HepG2 (cell line): ENCODE measurements around the gene CHKA. TPM values are rescaled to one million over a fixed set of nuclear protein-coding genes. Genes with fewer than 3 reads are reported as not detected.

Experiments
- ATAC-seq: fragments of 200-7000 bp; cut with Tn5 transposase; 3 replicates; pipeline ENCODE4 v1.9.1; 2020; ENCODE audit warnings: mild to moderate bottlenecking, moderate library complexity
- BruUV-seq: library from RNA; stranded (reverse); fragments of 400-500 nt; replicated peaks from 2 replicates; lab custom pipeline; 2021; lab: Mats Ljungman, UMichigan
- CTCF ChIA-PET: fragments of 300-600 bp; formaldehyde crosslinking; extraction: SDS; loops from one replicate; lab custom pipeline; 2021; ENCODE audit warnings: low total read pairs, inconsistent platforms, low intra/inter-chr PET ratio; lab: Yijun Ruan, JAX
- POLR2A ChIA-PET: fragments of 350-600 bp; sonication (Branson Sonifier 250); formaldehyde crosslinking; loops from one replicate; lab custom pipeline; 2020; ENCODE audit warnings: antibody characterized with exemption, inconsistent platforms; lab: Yijun Ruan, JAX
- DNase-seq: peaks from one replicate; pipeline ENCODE4 v3.0.0-alpha.2; 2015; ENCODE audit warnings: low spot score
- FAIRE-seq: peaks from 3 replicates; lab custom pipeline; 2011; peaks lifted over from hg19 to GRCh38; lab: Jason Lieb, UNC
- H2AFZ ChIP-seq: one replicate; pipeline ENCODE4 v1.6.1; 2011; ENCODE audit warnings: low read length, inconsistent platforms
- H3K27ac ChIP-seq: fragments of 300-600 bp; 3 replicates; pipeline ENCODE4 v1.8.0; 2011; ENCODE audit warnings: mixed run types, mild to moderate bottlenecking, mixed read lengths, low read length, inconsistent platforms; ENCODE audit not compliant: insufficient read depth; ENCODE audit errors: extremely low read length
- H3K27me3 ChIP-seq, 2 experiments: fragments of 200-600 bp in 1 of 2; 2 replicates in 1 of 2; 3 replicates in 1 of 2; pipeline versions ENCODE4 v1.6.0 to v1.8.0; 2011; ENCODE audit warnings: low read length in 2 of 2, mild to moderate bottlenecking in 2 of 2, moderate library complexity in 2 of 2, inconsistent platforms in 1 of 2; ENCODE audit not compliant: insufficient read depth in 2 of 2, control insufficient read depth in 1 of 2
- H3K36me3 ChIP-seq, 2 experiments: fragments of 200-600 bp in 1 of 2; replicated peaks in 1 of 2; 2 replicates in 1 of 2; 3 replicates in 1 of 2; pipeline versions ENCODE4 v1.5.1 to v1.8.0; 2011; ENCODE audit warnings: low read length in 2 of 2, inconsistent platforms in 1 of 2; ENCODE audit not compliant: insufficient read depth in 2 of 2, control insufficient read depth in 1 of 2
- H3K4me1 ChIP-seq: 2 replicates; pipeline ENCODE4 v1.5.1; 2012; ENCODE audit warnings: low read length, inconsistent platforms; ENCODE audit not compliant: insufficient read depth
- H3K4me2 ChIP-seq: 2 replicates; pipeline ENCODE4 v1.6.0; 2011; ENCODE audit warnings: low read depth, low read length, inconsistent platforms
- H3K4me3 ChIP-seq, 3 experiments: fragments of 200-600 bp in 1 of 3; sonication (generic), shearing (Covaris generic) in 1 of 3; replicated peaks in 1 of 3; 2 replicates each; pipeline ENCODE4 v1.5.1; 2011 to 2016; ENCODE audit warnings: low read length in 3 of 3, inconsistent platforms in 2 of 3, low read depth in 2 of 3, mild to moderate bottlenecking in 2 of 3, control low read depth in 1 of 3, mixed read lengths in 1 of 3; ENCODE audit not compliant: insufficient read depth in 1 of 3
- H3K79me2 ChIP-seq: one replicate; pipeline ENCODE4 v1.6.1; 2011; ENCODE audit warnings: low read length, inconsistent platforms; ENCODE audit not compliant: insufficient read depth
- H3K9ac ChIP-seq: 2 replicates; pipeline ENCODE4 v1.6.0; 2011; ENCODE audit warnings: mild to moderate bottlenecking, low read depth, low read length, inconsistent platforms; ENCODE audit not compliant: insufficient read depth
- H3K9me3 ChIP-seq: 2 replicates; pipeline ENCODE4 v1.5.1; 2012; ENCODE audit warnings: mild to moderate bottlenecking, low read length
- H4K20me1 ChIP-seq: 2 replicates; pipeline ENCODE4 v1.6.0; 2011; ENCODE audit warnings: inconsistent platforms, mild to moderate bottlenecking, low read length, moderate library complexity; ENCODE audit not compliant: insufficient read depth
- CHD4 ChIP-seq: fragments of 200-600 bp; sonication (generic); IDR thresholded peaks from 2 replicates; pipeline ENCODE4 v1.7.0; 2017; ENCODE audit warnings: mild to moderate bottlenecking, low read length, borderline replicate concordance
- HMGXB4 ChIP-seq, 2 experiments: sonication (generic) in 1 of 2; formaldehyde crosslinking in 1 of 2; IDR thresholded peaks; 2 replicates each; pipeline versions ENCODE4 v1.4.0 to v1.6.1; 2018 to 2020; ENCODE audit warnings: missing genetic modification reagents in 2 of 2, borderline replicate concordance in 1 of 2, low read depth in 1 of 2, mild to moderate bottlenecking in 1 of 2, missing biosample characterization in 1 of 2
- HNF4A ChIP-seq: sonication (generic); formaldehyde crosslinking; IDR thresholded peaks from 2 replicates; pipeline ENCODE4 v1.4.0; 2020; ENCODE audit warnings: missing genetic modification reagents
- HNF4G ChIP-seq, 2 experiments: sonication (generic) in 1 of 2; formaldehyde crosslinking in 1 of 2; IDR thresholded peaks; 2 replicates each; pipeline versions ENCODE4 v1.4.0 to v1.6.1; 2011 to 2020; ENCODE audit warnings: borderline replicate concordance in 2 of 2, low read depth in 2 of 2, mild to moderate bottlenecking in 2 of 2, low read length in 1 of 2, missing genetic modification reagents in 1 of 2, moderate library complexity in 1 of 2
- KDM4B ChIP-seq: sonication (generic); formaldehyde crosslinking; IDR thresholded peaks from 2 replicates; pipeline ENCODE4 v1.4.0; 2020; ENCODE audit warnings: missing genetic modification reagents
- KMT2B ChIP-seq: IDR thresholded peaks from 2 replicates; pipeline ENCODE4 v1.6.1; 2016; ENCODE audit warnings: missing genetic modification reagents, missing compliant biosample characterization
- MED1 ChIP-seq: sonication (generic); formaldehyde crosslinking; IDR thresholded peaks from 2 replicates; pipeline ENCODE4 v1.4.0; 2020; ENCODE audit warnings: missing genetic modification reagents
- NCOR1 ChIP-seq: fragments of 200-600 bp; sonication (generic); IDR thresholded peaks from 2 replicates; pipeline ENCODE4 v1.7.0; 2017; ENCODE audit warnings: antibody characterized with exemption, low read length, borderline replicate concordance
- SALL1 ChIP-seq: sonication (generic); formaldehyde crosslinking; IDR thresholded peaks from 2 replicates; pipeline ENCODE4 v1.8.0; 2022; ENCODE audit warnings: mild to moderate bottlenecking, missing genetic modification reagents
- SRF ChIP-seq: IDR thresholded peaks from 2 replicates; pipeline ENCODE4 v1.6.1; 2011; ENCODE audit warnings: mild to moderate bottlenecking, low read depth, low read length, moderate library complexity
- TGIF2 ChIP-seq: IDR thresholded peaks from 2 replicates; pipeline ENCODE4 v1.6.1; 2016; ENCODE audit warnings: control low read depth, missing compliant biosample characterization
- ZMYM3 ChIP-seq: sonication (generic); formaldehyde crosslinking; IDR thresholded peaks from 2 replicates; pipeline ENCODE4 v1.5.1; 2020; ENCODE audit warnings: mild to moderate bottlenecking, missing genetic modification reagents
- ZNF333 ChIP-seq: sonication (generic); formaldehyde crosslinking; IDR thresholded peaks from 2 replicates; pipeline ENCODE4 v1.4.0; 2020; ENCODE audit warnings: mild to moderate bottlenecking, missing genetic modification reagents, borderline replicate concordance
- ZNF569 ChIP-seq: sonication (generic); formaldehyde crosslinking; IDR thresholded peaks from 2 replicates; pipeline ENCODE4 v1.5.0; 2020; ENCODE audit warnings: mild to moderate bottlenecking, missing genetic modification reagents, moderate library complexity, borderline replicate concordance
- ZNF816 ChIP-seq: sonication (generic); formaldehyde crosslinking; IDR thresholded peaks from 2 replicates; pipeline ENCODE4 v1.8.0; 2022; ENCODE audit warnings: missing genetic modification reagents, mild to moderate bottlenecking, borderline replicate concordance
- WGBS: methylation state at CpG from one replicate; pipeline ENCODE4 v1.1.6; 2017; ENCODE audit warnings: low lambda C conversion rate; 5-methylcytosine and 5-hydroxymethylcytosine counted together
- in situ Hi-C: cut with HindIII; loops from 2 replicates; pipeline ENCODE4 v1.10.0; 2017; ENCODE audit warnings: low pct_unique_long_range_greater_than_20kb; ENCODE audit not compliant: extremely low pct_ligation_motif_present
- intact Hi-C: fragments of 100-400 bp; cut with micrococcal nuclease; formaldehyde crosslinking; loops from one replicate; pipeline ENCODE4 v1.10.0; 2022; ENCODE audit not compliant: unreplicated experiment
- polyA plus RNA-seq, 8 experiments: library from polyadenylated mRNA; depleted of rRNA in 3 of 8; stranded (reverse) in 7 of 8; unstranded in 1 of 8; fragments of >200 nt; fragmentation: Illumina TruSeq in 4 of 8; extraction: Trizol in 4 of 8; gene quantifications; 2 replicates each; pipeline versions ENCODE4 v1.2.1 to v1.2.3, GENCODE V29; 2011 to 2016; ENCODE audit warnings: low read depth in 4 of 8, missing spikeins in 1 of 8, mixed read lengths in 1 of 8; ENCODE audit not compliant: insufficient read depth in 1 of 8
- total RNA-seq, 5 experiments: library from RNA; depleted of rRNA; stranded (reverse); fragments of >200 nt; fragmentation: Illumina TruSeq; extraction: Trizol; gene quantifications; 2 replicates each; pipeline ENCODE4 v1.2.3, GENCODE V29; 2016; ENCODE audit warnings: low read depth in 1 of 5
- TF ChIP-seq, protein P1 (sequence below): sonication (generic); formaldehyde crosslinking; IDR thresholded peaks from 2 replicates; pipeline ENCODE4 v1.8.1; 2023; ENCODE audit warnings: mild to moderate bottlenecking, inconsistent platforms, moderate library complexity, missing genetic modification reagents, borderline replicate concordance

CHKA gene
- total and polyA plus RNA-seq, 2 of the 13 experiments (the other 11 are each of a cell fraction or from before 2014, with no cell fraction given): 71.6 to 92.7 TPM

GRCh38 chr11:68039526-68040086, 81.6 kb downstream of the CHKA start:
- peaks cover 30% of the 10 kb centered on the region for H3K4me1 ChIP-seq
- H3K27me3 ChIP-seq: no peaks in the 10 kb centered on the region
- CTCF ChIA-PET: no interaction called here
- H3K4me3 ChIP-seq: peak overlapping the region; percentile 76 to 84 (median 78)
- in situ Hi-C loops (no loop called here), intact Hi-C loops (no loop called here)
- no peaks in the 10 kb centered on the region for H3K9me3 ChIP-seq
- ATAC-seq (peak; percentile 29), FAIRE-seq (peak; percentile 64), DNase-seq (peak; percentile 63)
- POLR2A ChIA-PET: interaction anchor here (0.9 to 3.5 kb wide), 10 partner anchors 11 to 107 kb away, joined by 3 to 17 read pairs (median 10); partner anchors contain the start of genes ALDH3B1 and NDUFS8
- H4K20me1 ChIP-seq: no peaks in the 10 kb centered on the region
- peaks cover 17% of the 10 kb centered on the region for H3K79me2 ChIP-seq
- H2AFZ ChIP-seq: no peak overlapping the region
- peak overlapping the region; percentile 95 for H3K27ac ChIP-seq
- TF ChIP-seq ZNF333 (CRISPR knock-in tag) (0 out of 2 replicates have a peak, but pooled peaks have one; percentile 36), HMGXB4 (CRISPR knock-in tag; IDR thresholded peaks at IDR 0.05; ENCODE audit: borderline replicate concordance in 1 of 2, low read depth in 1 of 2) (0 out of 4 replicates have a peak, but pooled peaks of 1 of the 2 experiments have one; percentile 2), ZNF816 (CRISPR knock-in tag) (0 out of 2 replicates have a peak, but pooled peaks have one; percentile 82), HNF4G (IDR thresholded peaks at IDR 0.05; ENCODE audit: borderline replicate concordance, low read depth, low read length) (no peak), HNF4G (CRISPR knock-in tag; IDR thresholded peaks at IDR 0.05; ENCODE audit: borderline replicate concordance, low read depth) (0 out of 2 replicates have a peak, but pooled peaks have one; percentile 3), SRF (peak; percentile 89), CHD4 (0 out of 2 replicates have a peak, but pooled peaks have one; percentile 2), KDM4B (no peak), HNF4A (CRISPR knock-in tag) (peak; percentile 28; the same call in 1 of the 2 replicates), SALL1 (CRISPR knock-in tag) (no peak), MED1 (CRISPR knock-in tag) (no peak), ZMYM3 (0 out of 2 replicates have a peak, but pooled peaks have one; percentile 14), KMT2B (0 out of 2 replicates have a peak, but pooled peaks have one; percentile 1), NCOR1 (0 out of 2 replicates have a peak, but pooled peaks have one; percentile 27), ZNF569 (CRISPR knock-in tag) (no peak), TGIF2 (0 out of 2 replicates have a peak, but pooled peaks have one; percentile 27)
- TF ChIP-seq, protein P1, sequence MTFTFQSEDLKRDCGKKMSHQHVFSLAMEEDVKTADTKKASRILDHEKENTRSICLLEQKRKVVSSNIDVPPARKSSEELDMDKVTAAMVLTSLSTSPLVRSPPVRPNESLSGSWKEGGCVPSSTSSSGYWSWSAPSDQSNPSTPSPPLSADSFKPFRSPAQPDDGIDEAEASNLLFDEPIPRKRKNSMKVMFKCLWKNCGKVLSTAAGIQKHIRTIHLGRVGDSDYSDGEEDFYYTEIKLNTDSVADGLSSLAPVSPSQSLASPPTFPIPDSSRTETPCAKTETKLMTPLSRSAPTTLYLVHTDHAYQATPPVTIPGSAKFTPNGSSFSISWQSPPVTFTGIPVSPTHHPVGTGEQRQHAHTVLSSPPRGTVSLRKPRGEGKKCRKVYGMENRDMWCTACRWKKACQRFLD: 0 out of 2 replicates have a peak, but pooled peaks have one; percentile 23
- 0% methylated on average over 2 of the region's 10 CpGs for WGBS
- H3K9ac ChIP-seq: peak overlapping the region; percentile 92
- peak overlapping the region; percentile 99 for H3K4me2 ChIP-seq
- H3K36me3 ChIP-seq: peaks cover 2 to 3% of the 10 kb centered on the region in 2 experiments; a peak in 3 of 5 replicates
- no TSS peak for BruUV-seq
